ENCODE results near the gene TCEANC2. TPM values are rescaled to one million over a fixed set of nuclear protein-coding genes. Genes with fewer than 3 reads are reported as not detected.

Gene TCEANC2
- total RNA-seq (2022; extraction: Qiagen RNA extraction; ENCODE audit: low read depth) = 1.7 to 3.4 TPM (median 2.6 TPM) in 5 replicates

GRCh38 chr1:54052934-54053744 is at the start of gene TCEANC2, which contains the start of gene TMEM59:
Gene TCEANC2, plus strand, starts transcription at chr1:54053608. Its CDS starts 815 bp downstream, at chr1:54054423.
Gene TMEM59, minus strand, starts transcription at chr1:54053204. Its CDS starts 16 bp downstream, at chr1:54053188.

DNA sequence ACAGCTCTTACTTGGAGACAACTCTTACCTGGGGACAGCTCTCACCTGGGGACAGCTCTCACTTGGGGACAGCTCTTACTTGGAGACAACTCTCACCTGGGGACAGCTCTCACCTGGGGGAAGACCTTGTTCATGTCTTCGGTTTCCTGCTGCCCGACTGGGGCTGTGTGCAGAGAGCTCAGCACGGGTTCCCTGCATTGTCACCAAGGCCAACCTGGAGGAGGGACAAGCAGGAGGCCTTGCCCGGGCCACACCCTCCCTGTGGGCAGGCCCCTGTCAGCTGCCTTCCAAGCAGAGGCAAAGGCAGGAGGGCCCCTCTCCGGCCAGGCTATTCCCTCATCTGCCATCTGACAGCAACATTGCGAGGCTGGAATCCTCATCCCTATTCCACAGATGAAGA is 35.4 kb upstream of the TCEANC2 start, which contains the start of gene LDLRAD1:
Gene LDLRAD1 (minus strand): TSS at position 208 of the 400 bp plus-strand sequence. CDS start 74 bp downstream, at position 134.

DNA sequence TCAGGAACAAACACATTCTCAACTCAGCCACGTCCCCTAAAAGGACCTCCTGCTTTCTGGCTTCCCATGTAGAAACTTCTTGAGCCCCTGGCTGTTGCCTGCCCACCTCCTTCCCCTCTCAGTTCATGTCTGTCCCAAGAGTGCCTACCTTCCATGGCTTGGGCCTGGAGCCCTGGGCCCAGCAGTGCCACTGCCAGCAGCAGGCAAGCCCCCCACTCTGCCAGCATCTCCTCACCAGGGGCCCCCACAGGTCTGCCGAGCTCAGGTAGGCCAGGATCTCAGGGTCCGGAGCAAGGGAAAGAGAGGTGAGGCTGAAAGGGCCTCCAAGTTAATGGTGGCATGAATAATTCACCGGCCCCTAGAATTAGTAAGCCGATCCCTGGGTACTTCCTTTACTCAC is 99.3 kb downstream of the TCEANC2 start, which contains the start of gene CDCP2:
Gene CDCP2 (minus strand): TSS at position 305 of the 400 bp plus-strand sequence. CDS start 78 bp downstream, at position 227.

Other genes with a start within 250 kb of the TCEANC2 start
- 21.3 to 28.8 TPM (median 23.5 TPM) in 5 replicates for gene NDC1, start 215.3 kb upstream of the TCEANC2 start, total RNA-seq (2022; extraction: Qiagen RNA extraction; ENCODE audit: low read depth)
- 13.2 to 15.9 TPM (median 13.8 TPM) in 5 replicates for gene YIPF1, start 163.8 kb upstream of the TCEANC2 start, total RNA-seq (2022; extraction: Qiagen RNA extraction; ENCODE audit: low read depth)
- 0.09 to 0.16 TPM in 2 of 5 replicates, not detected in the others for gene DIO1, start 159.4 kb upstream of the TCEANC2 start, total RNA-seq (2022; extraction: Qiagen RNA extraction; ENCODE audit: low read depth)
- gene IFT25, start 107.9 kb upstream of the TCEANC2 start, total RNA-seq (2022; extraction: Qiagen RNA extraction; ENCODE audit: low read depth) = 29.9 to 37.4 TPM (median 31.0 TPM) in 5 replicates
- gene LRRC42, start 107.3 kb upstream of the TCEANC2 start, total RNA-seq (2022; extraction: Qiagen RNA extraction; ENCODE audit: low read depth) = 27.6 to 28.8 TPM (median 28.4 TPM) in 5 replicates
- gene LDLRAD1, start 35.4 kb upstream of the TCEANC2 start, total RNA-seq (2022; extraction: Qiagen RNA extraction; ENCODE audit: low read depth) = 0.06 TPM in 1 of 5 replicates, not detected in the others
- gene TMEM59, start 404 bp upstream of the TCEANC2 start, total RNA-seq (2022; extraction: Qiagen RNA extraction; ENCODE audit: low read depth) = 112 to 126 TPM (median 118 TPM) in 5 replicates
- gene CDCP2, start 99.4 kb downstream of the TCEANC2 start, total RNA-seq (2022; extraction: Qiagen RNA extraction; ENCODE audit: low read depth) = not detected in 5 replicates
- gene CYB5RL, start 146.4 kb downstream of the TCEANC2 start, total RNA-seq (2022; extraction: Qiagen RNA extraction; ENCODE audit: low read depth) = 2.4 to 3.3 TPM (median 3.1 TPM) in 5 replicates
- 81.6 to 106 TPM (median 96.9 TPM) in 5 replicates for gene MRPL37, start 146.6 kb downstream of the TCEANC2 start, total RNA-seq (2022; extraction: Qiagen RNA extraction; ENCODE audit: low read depth)